Thoracic aorta (tissue), 2 donors: ENCODE measurements around the gene ISCU. TPM values are rescaled to one million over a fixed set of nuclear protein-coding genes. Genes with fewer than 3 reads are reported as not detected.

Experiments
- ATAC-seq: fragments of 150-250 bp; one replicate; pipeline ENCODE4 v1.8.0; 2017; ENCODE audit warnings: low read depth; ENCODE audit not compliant: insufficient number of reproducible peaks, low FRiP score
- DNase-seq: peaks from one replicate; pipeline ENCODE4 v3.0.0-alpha.2; 2020; ENCODE audit warnings: low spot score
- H3K27ac ChIP-seq, 2 donors: fragments of 200-600 bp; sonication (generic); 1 replicate in 1 of 2; 2 replicates in 1 of 2; pipeline ENCODE4 v1.5.1; 2016; ENCODE audit warnings: mild to moderate bottlenecking in 2 of 2, moderate library complexity in 2 of 2
- H3K27me3 ChIP-seq: fragments of 200-600 bp; sonication (generic); replicated peaks from 2 replicates; pipeline ENCODE4 v1.6.0; 2016; ENCODE audit warnings: mild to moderate bottlenecking; ENCODE audit not compliant: insufficient read depth
- H3K36me3 ChIP-seq: fragments of 200-600 bp; sonication (generic); one replicate; pipeline ENCODE4 v1.5.1; 2016
- H3K4me1 ChIP-seq, 2 donors: fragments of 200-600 bp; sonication (generic); 1 replicate in 1 of 2; 2 replicates in 1 of 2; pipeline versions ENCODE4 v1.5.1 to v1.6.0; 2016; ENCODE audit warnings: low read depth in 2 of 2, mild to moderate bottlenecking in 1 of 2; ENCODE audit not compliant: control insufficient read depth in 1 of 2
- H3K4me3 ChIP-seq: fragments of 200-600 bp; sonication (generic); 2 replicates; pipeline ENCODE4 v1.5.1; 2016; ENCODE audit warnings: mild to moderate bottlenecking
- H3K9me3 ChIP-seq: fragments of 200-600 bp; sonication (generic); 2 replicates; pipeline ENCODE4 v1.5.1; 2016
- CTCF ChIP-seq: fragments of 200-600 bp; sonication (generic); IDR thresholded peaks from one replicate; pipeline ENCODE4 v1.5.1; 2019; ENCODE audit warnings: antibody characterized with exemption
- total RNA-seq, 2 donors: library from RNA; depleted of rRNA; stranded (reverse); fragments of >200 nt; gene quantifications; one replicate each; pipeline versions ENCODE4 v1.1.0 to v1.2.3, GENCODE V29; 2016

ISCU gene
- total RNA-seq, 2 donors from 2014 or later, result 144 to 235 TPM

DNA sequence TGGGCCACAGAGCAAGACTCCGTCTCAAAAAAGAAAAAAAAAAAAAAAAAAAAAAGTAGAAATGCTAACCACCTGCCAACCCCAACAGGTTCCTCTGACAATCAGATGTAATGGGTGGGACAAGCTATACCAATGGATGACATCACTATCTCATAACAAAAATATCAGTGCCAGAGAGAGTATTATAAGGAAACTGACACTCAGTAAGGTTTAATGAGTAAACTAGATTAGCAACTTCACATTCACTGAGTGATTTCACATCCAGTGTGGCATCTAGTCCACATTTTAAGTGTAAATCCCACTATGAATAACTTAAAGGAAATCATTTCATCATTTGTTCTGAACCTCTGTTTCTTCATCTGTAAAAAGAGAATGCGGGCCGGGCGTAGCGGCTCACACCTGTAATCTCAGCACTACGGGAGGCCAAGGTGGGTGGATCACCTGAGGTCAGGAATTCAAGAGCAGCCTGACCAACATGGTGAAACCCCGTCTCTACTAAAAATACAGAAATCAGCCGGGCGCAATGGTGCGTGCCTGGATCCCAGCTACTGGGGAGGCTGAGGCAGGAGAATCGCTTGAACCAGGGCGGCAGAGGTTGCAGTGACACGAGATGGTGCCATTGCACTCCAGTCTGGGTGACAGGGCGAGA, 3.3 kb upstream of the ISCU start:
- Histone ChIP-seq H3K27me3 (no peaks in the 10 kb centered on the region), H3K36me3 (peaks cover 2% of the 10 kb centered on the region), H3K4me1 (peaks cover 29 to 39% of the 10 kb centered on the region in 2 donors), H3K4me3 (no peak overlapping the region), H3K9me3 (no peaks in the 10 kb centered on the region), H3K27ac (no peak overlapping the region)
- DNase-seq, result no peak
- ATAC-seq, result no peak
- TF ChIP-seq CTCF, result no peak

DNA sequence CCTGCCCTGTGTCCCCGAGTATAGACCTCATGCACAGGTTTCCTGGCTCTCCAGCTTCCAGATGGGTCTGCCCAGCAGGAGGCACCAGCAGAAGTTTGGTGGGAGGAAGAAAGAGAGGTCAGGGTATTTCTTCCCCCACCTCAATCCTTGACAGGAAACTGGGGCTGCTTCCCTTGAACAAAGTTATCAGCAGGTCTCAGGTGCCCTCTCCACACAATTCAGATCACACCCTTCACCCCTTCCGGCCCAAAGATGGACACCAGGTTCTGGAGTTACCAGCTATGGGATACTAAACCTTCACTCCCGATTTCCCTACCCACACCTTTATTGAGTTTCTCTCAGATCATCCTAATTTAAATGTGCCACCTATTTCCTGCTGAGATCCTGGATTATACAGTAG, 2.6 kb upstream of the ISCU start:
- Histone ChIP-seq H3K9me3 (no peaks in the 10 kb centered on the region), H3K27ac (no peak overlapping the region), H3K4me3 (peak overlapping the region; percentile 93), H3K27me3 (no peaks in the 10 kb centered on the region), H3K36me3 (peaks cover 8% of the 10 kb centered on the region), H3K4me1 (peaks cover 27 to 39% of the 10 kb centered on the region in 2 donors)
- ATAC-seq (no peak), DNase-seq (no peak)
- TF ChIP-seq CTCF, result no peak

DNA sequence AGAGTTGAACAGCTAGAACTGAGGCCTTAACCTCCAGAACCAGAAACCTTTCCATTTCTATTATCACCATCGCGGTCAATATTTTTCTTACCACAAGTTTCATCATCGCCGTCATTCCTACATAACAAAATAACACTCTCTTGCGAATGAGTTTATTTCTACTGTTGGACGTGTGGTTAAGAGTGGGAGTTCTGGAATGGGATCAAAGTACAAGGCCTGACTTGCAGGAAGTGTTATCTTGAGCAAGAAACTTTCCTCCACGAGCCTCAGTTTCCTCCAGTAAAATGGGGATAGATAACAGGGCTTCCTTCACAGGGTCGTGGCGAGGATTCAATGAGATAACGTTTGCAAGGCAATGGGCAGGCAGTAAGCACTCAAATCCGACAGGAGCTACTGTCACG, 2.1 kb upstream of the ISCU start:
- Histone ChIP-seq H3K4me3 (peak overlapping the region; percentile 93), H3K36me3 (peaks cover 10% of the 10 kb centered on the region), H3K27me3 (no peaks in the 10 kb centered on the region), H3K9me3 (no peaks in the 10 kb centered on the region), H3K27ac (peak overlapping the region; percentile 87 to 89), H3K4me1 (peaks cover 25 to 39% of the 10 kb centered on the region in 2 donors)
- ATAC-seq (no peak), DNase-seq (no peak)
- TF ChIP-seq CTCF, result no peak

GRCh38 chr12:108560752-108561719, 1.4 kb upstream of the ISCU start, which contains the start of gene SART3:
SART3 (minus strand) TSS chr12:108561173; CDS start chr12:108561154, 19 bp downstream.
- Histone ChIP-seq H3K4me1 (peaks cover 26 to 47% of the 10 kb centered on the region in 2 donors), H3K4me3 (peak within 1 kb of the TSS; percentile 93), H3K36me3 (peaks cover 10% of the 10 kb centered on the region), H3K27ac (peak within 1 kb of the TSS; percentile 87 to 89), H3K27me3 (no peaks in the 10 kb centered on the region), H3K9me3 (no peaks in the 10 kb centered on the region)
- TF ChIP-seq CTCF, result no peak
- DNase-seq (no peak), ATAC-seq (peak; percentile 47)

DNA sequence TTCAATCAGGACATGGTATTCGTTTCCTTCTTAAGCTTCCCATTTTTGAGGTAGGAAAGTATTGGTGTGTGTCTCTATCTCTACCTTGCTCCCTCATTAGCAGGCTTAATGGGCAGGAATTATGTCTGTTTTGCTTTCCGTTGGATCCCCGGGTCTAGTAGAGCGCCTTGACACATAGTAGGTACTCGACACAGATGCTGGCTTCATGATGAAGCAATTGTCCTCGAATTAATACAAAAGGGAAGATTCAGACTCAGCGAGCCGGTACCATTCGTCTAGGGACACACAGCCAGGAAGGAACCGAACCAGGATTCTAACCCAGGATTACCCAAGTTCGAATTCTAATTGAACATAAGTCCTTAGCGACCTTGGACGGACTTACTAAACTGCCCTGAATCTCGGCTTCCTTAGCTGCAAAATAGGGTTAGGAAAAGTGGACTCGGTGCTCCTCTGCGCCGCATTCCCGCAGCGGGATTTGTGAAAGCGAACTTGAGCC, 496 bp upstream of the ISCU start:
- no peak for TF ChIP-seq CTCF
- H3K27ac ChIP-seq, result peak overlapping the region; percentile 87 to 89
- ATAC-seq (peak; percentile 0), DNase-seq (no peak)
- H3K36me3 ChIP-seq, result peaks cover 17% of the 10 kb centered on the region
- peak overlapping the region; percentile 93 for H3K4me3 ChIP-seq
- no peaks in the 10 kb centered on the region for H3K9me3 ChIP-seq
- peaks cover 25 to 52% of the 10 kb centered on the region in 2 donors for H3K4me1 ChIP-seq
- no peaks in the 10 kb centered on the region for H3K27me3 ChIP-seq
